Esophagus muscularis mucosa (tissue), 4 donors: Measurements from ENCODE around the gene EGR1. TPM values are rescaled to one million over a fixed set of nuclear protein-coding genes. Genes with fewer than 3 reads are reported as not detected.

Experiments used
- DNase-seq: peaks from one replicate; pipeline ENCODE4 v3.0.0-alpha.2; 2017; ENCODE audit errors: extremely low spot score
- H3K27ac ChIP-seq, 4 donors: fragments of 200-600 bp; sonication (generic); replicated peaks in 1 of 4; 1 replicate in 3 of 4; 2 replicates in 1 of 4; pipeline ENCODE4 v1.5.1; 2016 to 2019; ENCODE audit warnings: mild to moderate bottlenecking in 1 of 4
- H3K27me3 ChIP-seq, 4 donors: fragments of 200-600 bp; sonication (generic); one replicate each; pipeline versions ENCODE4 v1.5.1 to v1.6.0; 2016 to 2019
- H3K36me3 ChIP-seq, 4 donors: fragments of 200-600 bp; sonication (generic); one replicate each; pipeline ENCODE4 v1.5.1; 2016 to 2019
- H3K4me1 ChIP-seq, 4 donors: fragments of 200-600 bp; sonication (generic); one replicate each; pipeline ENCODE4 v1.5.1; 2016 to 2019
- H3K4me3 ChIP-seq, 4 donors: fragments of 200-600 bp; sonication (generic); 1 replicate in 2 of 4; 2 replicates in 2 of 4; pipeline ENCODE4 v1.5.1; 2016 to 2019; ENCODE audit warnings: mild to moderate bottlenecking in 4 of 4, moderate library complexity in 1 of 4
- H3K9me3 ChIP-seq, 4 donors: fragments of 200-600 bp; sonication (generic); 1 replicate in 3 of 4; 2 replicates in 1 of 4; pipeline ENCODE4 v1.5.1; 2016 to 2019
- CTCF ChIP-seq, 3 experiments: fragments of 200-600 bp in 2 of 3; fragments of 450-650 bp in 1 of 3; sonication (generic) in 2 of 3; IDR thresholded peaks; one replicate each; pipeline ENCODE4 v1.5.1; 2017 to 2019; ENCODE audit warnings: antibody characterized with exemption in 3 of 3, mild to moderate bottlenecking in 2 of 3, moderate library complexity in 1 of 3
- EP300 ChIP-seq: sonication (generic); formaldehyde crosslinking; IDR thresholded peaks from one replicate; pipeline ENCODE4 v1.6.1; 2017; ENCODE audit warnings: antibody characterized with exemption
- POLR2A ChIP-seq: fragments of 450-650 bp; IDR thresholded peaks from one replicate; pipeline ENCODE4 v1.6.1; 2017; ENCODE audit warnings: antibody characterized with exemption, moderate library complexity, mild to moderate bottlenecking, low read depth
- POLR2AphosphoS5 ChIP-seq, 2 donors: sonication (generic); formaldehyde crosslinking; IDR thresholded peaks; one replicate each; pipeline ENCODE4 v1.6.1; 2017; ENCODE audit warnings: antibody characterized with exemption in 2 of 2
- WGBS: methylation state at CpG from one replicate; pipeline ENCODE4 v1.1.5; 2018; 5-methylcytosine and 5-hydroxymethylcytosine counted together
- intact Hi-C: fragments of 100-400 bp; cut with DNase I; formaldehyde crosslinking; loops from one replicate; pipeline ENCODE4 v1.15.1; 2023
- total RNA-seq, 4 donors: library from RNA; depleted of rRNA; stranded (reverse); fragments of >200 nt; gene quantifications; one replicate each; pipeline versions ENCODE4 v1.1.0 to v1.2.1, GENCODE V29; 2016

Gene EGR1
- total RNA-seq, 4 donors from 2014 or later: 9.6 to 138 (median 13.5) TPM

GRCh38 chr5:138453590-138453989 is 11.7 kb upstream of the EGR1 start:
- intact Hi-C loops: loop anchor here (5.0 kb wide), 1 partner anchor 94 kb away; no protein-coding TSS in a partner anchor
- DNase-seq: no peak
- Histone ChIP-seq H3K9me3 (no peaks in the 10 kb centered on the region), H3K27ac (no peak overlapping the region), H3K36me3 (no peaks in the 10 kb centered on the region), H3K4me3 (no peak overlapping the region), H3K27me3 (no peaks in the 10 kb centered on the region), H3K4me1 (peaks cover 17 to 27% (median 25%) of the 10 kb centered on the region in 4 donors)
- TF ChIP-seq POLR2A (no peak), POLR2AphosphoS5 (IDR thresholded peaks at IDR 0.05) (no peak), CTCF (IDR thresholded peaks at IDR 0.05) (no peak), EP300 (no peak)
- WGBS: 87% methylated on average over 12 of the region's 13 CpGs

GRCh38 chr5:138454121-138454520 is 11.2 kb upstream of the EGR1 start:
- no peak for DNase-seq
- no peak for TF ChIP-seq CTCF (IDR thresholded peaks at IDR 0.05)
- no peak for TF ChIP-seq POLR2AphosphoS5 (IDR thresholded peaks at IDR 0.05)
- no peak for TF ChIP-seq EP300
- no peak for TF ChIP-seq POLR2A
- Histone ChIP-seq H3K4me3 (no peak overlapping the region), H3K9me3 (no peaks in the 10 kb centered on the region), H3K4me1 (peaks cover 20 to 30% (median 29%) of the 10 kb centered on the region in 4 donors), H3K27me3 (no peaks in the 10 kb centered on the region), H3K36me3 (no peaks in the 10 kb centered on the region), H3K27ac (no peak overlapping the region)
- 89% methylated on average over 8 of the region's 8 CpGs for WGBS
- intact Hi-C loops: loop anchor here (5.0 kb wide), 1 partner anchor 93 kb away; no protein-coding TSS in a partner anchor

- H3K27ac ChIP-seq: peak overlapping the region in 2 of 4 donors; percentile 23 to 33
- intact Hi-C loops: no loop called here
- H3K9me3 ChIP-seq: no peaks in the 10 kb centered on the region
- H3K4me3 ChIP-seq: no peak overlapping the region
- TF ChIP-seq POLR2AphosphoS5 (IDR thresholded peaks at IDR 0.05) (no peak), POLR2A (no peak), CTCF (IDR thresholded peaks at IDR 0.05) (no peak), EP300 (no peak)
- no peak for DNase-seq
- H3K36me3 ChIP-seq: no peaks in the 10 kb centered on the region
- 73% methylated on average over 11 of the region's 11 CpGs for WGBS
- no peaks in the 10 kb centered on the region for H3K27me3 ChIP-seq
- H3K4me1 ChIP-seq: peaks cover 11 to 22% (median 19%) of the 10 kb centered on the region in 4 donors
These were observed 9.9 kb upstream of the EGR1 start for GRCh38 chr5:138455232-138455930.

- no peaks in the 10 kb centered on the region for H3K36me3 ChIP-seq
- WGBS: 59% methylated on average over 10 of the region's 12 CpGs
- H3K9me3 ChIP-seq: no peaks in the 10 kb centered on the region
- no peak overlapping the region for H3K4me3 ChIP-seq
- no peak overlapping the region for H3K27ac ChIP-seq
- DNase-seq: no peak
- H3K4me1 ChIP-seq: peaks cover 19 to 32% (median 23%) of the 10 kb centered on the region in 4 donors
- intact Hi-C loops: no loop called here
- no peaks in the 10 kb centered on the region for H3K27me3 ChIP-seq
- TF ChIP-seq EP300: no peak
- no peak for TF ChIP-seq POLR2A
- TF ChIP-seq POLR2AphosphoS5 (IDR thresholded peaks at IDR 0.05): no peak
- TF ChIP-seq CTCF (IDR thresholded peaks at IDR 0.05): no peak
These were observed 7.6 kb upstream of the EGR1 start for GRCh38 chr5:138457531-138458275.
